HepG2 (cell line): Measurements from ENCODE around the gene LEF1. TPM values are rescaled to one million over a fixed set of nuclear protein-coding genes. Genes with fewer than 3 reads are reported as not detected.

Source experiments
- ATAC-seq: fragments of 200-7000 bp; cut with Tn5 transposase; 3 replicates; pipeline ENCODE4 v1.9.1; 2020; ENCODE audit warnings: mild to moderate bottlenecking, moderate library complexity
- BruUV-seq: library from RNA; stranded (reverse); fragments of 400-500 nt; replicated peaks from 2 replicates; lab custom pipeline; 2021; lab: Mats Ljungman, UMichigan
- CTCF ChIA-PET: fragments of 300-600 bp; formaldehyde crosslinking; extraction: SDS; loops from one replicate; lab custom pipeline; 2021; ENCODE audit warnings: low total read pairs, inconsistent platforms, low intra/inter-chr PET ratio; lab: Yijun Ruan, JAX
- POLR2A ChIA-PET: fragments of 350-600 bp; sonication (Branson Sonifier 250); formaldehyde crosslinking; loops from one replicate; lab custom pipeline; 2020; ENCODE audit warnings: antibody characterized with exemption, inconsistent platforms; lab: Yijun Ruan, JAX
- DNase-seq: peaks from one replicate; pipeline ENCODE4 v3.0.0-alpha.2; 2015; ENCODE audit warnings: low spot score
- FAIRE-seq: peaks from 3 replicates; lab custom pipeline; 2011; peaks lifted over from hg19 to GRCh38; lab: Jason Lieb, UNC
- H2AFZ ChIP-seq: one replicate; pipeline ENCODE4 v1.6.1; 2011; ENCODE audit warnings: low read length, inconsistent platforms
- H3K27ac ChIP-seq: fragments of 300-600 bp; 3 replicates; pipeline ENCODE4 v1.8.0; 2011; ENCODE audit warnings: mixed run types, mild to moderate bottlenecking, mixed read lengths, low read length, inconsistent platforms; ENCODE audit not compliant: insufficient read depth; ENCODE audit errors: extremely low read length
- H3K27me3 ChIP-seq, 2 experiments: fragments of 200-600 bp in 1 of 2; 2 replicates in 1 of 2; 3 replicates in 1 of 2; pipeline versions ENCODE4 v1.6.0 to v1.8.0; 2011; ENCODE audit warnings: low read length in 2 of 2, mild to moderate bottlenecking in 2 of 2, moderate library complexity in 2 of 2, inconsistent platforms in 1 of 2; ENCODE audit not compliant: insufficient read depth in 2 of 2, control insufficient read depth in 1 of 2
- H3K36me3 ChIP-seq, 2 experiments: fragments of 200-600 bp in 1 of 2; replicated peaks in 1 of 2; 2 replicates in 1 of 2; 3 replicates in 1 of 2; pipeline versions ENCODE4 v1.5.1 to v1.8.0; 2011; ENCODE audit warnings: low read length in 2 of 2, inconsistent platforms in 1 of 2; ENCODE audit not compliant: insufficient read depth in 2 of 2, control insufficient read depth in 1 of 2
- H3K4me1 ChIP-seq: 2 replicates; pipeline ENCODE4 v1.5.1; 2012; ENCODE audit warnings: low read length, inconsistent platforms; ENCODE audit not compliant: insufficient read depth
- H3K4me2 ChIP-seq: 2 replicates; pipeline ENCODE4 v1.6.0; 2011; ENCODE audit warnings: low read depth, low read length, inconsistent platforms
- H3K4me3 ChIP-seq, 3 experiments: fragments of 200-600 bp in 1 of 3; sonication (generic), shearing (Covaris generic) in 1 of 3; replicated peaks in 1 of 3; 2 replicates each; pipeline ENCODE4 v1.5.1; 2011 to 2016; ENCODE audit warnings: low read length in 3 of 3, inconsistent platforms in 2 of 3, low read depth in 2 of 3, mild to moderate bottlenecking in 2 of 3, control low read depth in 1 of 3, mixed read lengths in 1 of 3; ENCODE audit not compliant: insufficient read depth in 1 of 3
- H3K79me2 ChIP-seq: one replicate; pipeline ENCODE4 v1.6.1; 2011; ENCODE audit warnings: low read length, inconsistent platforms; ENCODE audit not compliant: insufficient read depth
- H3K9ac ChIP-seq: 2 replicates; pipeline ENCODE4 v1.6.0; 2011; ENCODE audit warnings: mild to moderate bottlenecking, low read depth, low read length, inconsistent platforms; ENCODE audit not compliant: insufficient read depth
- H3K9me3 ChIP-seq: 2 replicates; pipeline ENCODE4 v1.5.1; 2012; ENCODE audit warnings: mild to moderate bottlenecking, low read length
- H4K20me1 ChIP-seq: 2 replicates; pipeline ENCODE4 v1.6.0; 2011; ENCODE audit warnings: inconsistent platforms, mild to moderate bottlenecking, low read length, moderate library complexity; ENCODE audit not compliant: insufficient read depth
- GFI1 ChIP-seq: sonication (generic); formaldehyde crosslinking; IDR thresholded peaks from 2 replicates; pipeline ENCODE4 v1.5.0; 2020; ENCODE audit warnings: missing genetic modification reagents, mild to moderate bottlenecking, borderline replicate concordance
- IRX3 ChIP-seq: sonication (generic); formaldehyde crosslinking; IDR thresholded peaks from 2 replicates; pipeline ENCODE4 v1.8.1; 2023; ENCODE audit warnings: mild to moderate bottlenecking, low read depth, missing genetic modification reagents, borderline replicate concordance
- KAT2B ChIP-seq: fragments of 150-350 bp; IDR thresholded peaks from 2 replicates; pipeline ENCODE4 v1.6.1; 2014; ENCODE audit warnings: low read depth, low read length, borderline replicate concordance
- LCORL ChIP-seq, 2 experiments: fragments of 450-650 bp in 1 of 2; sonication (generic) in 1 of 2; formaldehyde crosslinking in 1 of 2; IDR thresholded peaks; 2 replicates each; pipeline versions ENCODE4 v1.5.0 to v1.6.1; 2017 to 2020; ENCODE audit warnings: antibody characterized with exemption in 1 of 2, missing genetic modification reagents in 1 of 2
- MAF1 ChIP-seq: sonication (generic); formaldehyde crosslinking; IDR thresholded peaks from 2 replicates; pipeline ENCODE4 v1.5.0; 2020; ENCODE audit warnings: missing genetic modification reagents, borderline replicate concordance
- SMYD3 ChIP-seq: sonication (generic); formaldehyde crosslinking; IDR thresholded peaks from 2 replicates; pipeline ENCODE4 v1.8.1; 2023; ENCODE audit warnings: mild to moderate bottlenecking, missing genetic modification reagents
- ZNF337 ChIP-seq: sonication (generic); formaldehyde crosslinking; IDR thresholded peaks from 2 replicates; pipeline ENCODE4 v1.5.1; 2020; ENCODE audit warnings: missing genetic modification reagents, low read depth, mild to moderate bottlenecking, borderline replicate concordance
- ZNF749 ChIP-seq: sonication (generic); formaldehyde crosslinking; IDR thresholded peaks from 2 replicates; pipeline ENCODE4 v1.8.0; 2022; ENCODE audit warnings: mild to moderate bottlenecking, missing genetic modification reagents, moderate library complexity, borderline replicate concordance
- WGBS: methylation state at CpG from one replicate; pipeline ENCODE4 v1.1.6; 2017; ENCODE audit warnings: low lambda C conversion rate; 5-methylcytosine and 5-hydroxymethylcytosine counted together
- in situ Hi-C: cut with HindIII; loops from 2 replicates; pipeline ENCODE4 v1.10.0; 2017; ENCODE audit warnings: low pct_unique_long_range_greater_than_20kb; ENCODE audit not compliant: extremely low pct_ligation_motif_present
- intact Hi-C: fragments of 100-400 bp; cut with micrococcal nuclease; formaldehyde crosslinking; loops from one replicate; pipeline ENCODE4 v1.10.0; 2022; ENCODE audit not compliant: unreplicated experiment
- polyA plus RNA-seq, 8 experiments: library from polyadenylated mRNA; depleted of rRNA in 3 of 8; stranded (reverse) in 7 of 8; unstranded in 1 of 8; fragments of >200 nt; fragmentation: Illumina TruSeq in 4 of 8; extraction: Trizol in 4 of 8; gene quantifications; 2 replicates each; pipeline versions ENCODE4 v1.2.1 to v1.2.3, GENCODE V29; 2011 to 2016; ENCODE audit warnings: low read depth in 4 of 8, missing spikeins in 1 of 8, mixed read lengths in 1 of 8; ENCODE audit not compliant: insufficient read depth in 1 of 8
- total RNA-seq, 5 experiments: library from RNA; depleted of rRNA; stranded (reverse); fragments of >200 nt; fragmentation: Illumina TruSeq; extraction: Trizol; gene quantifications; 2 replicates each; pipeline ENCODE4 v1.2.3, GENCODE V29; 2016; ENCODE audit warnings: low read depth in 1 of 5
- TF ChIP-seq, protein P1 (sequence below): IDR thresholded peaks from 2 replicates; pipeline ENCODE4 v1.6.1; 2016; ENCODE audit warnings: low read depth, control low read depth
- TF ChIP-seq, protein P2 (sequence below): sonication (generic); formaldehyde crosslinking; IDR thresholded peaks from 2 replicates; pipeline ENCODE4 v1.9.0; 2021; ENCODE audit warnings: missing genetic modification reagents, mild to moderate bottlenecking, borderline replicate concordance
- TF ChIP-seq, protein P3 (sequence below): sonication (generic); formaldehyde crosslinking; IDR thresholded peaks from 2 replicates; pipeline ENCODE4 v1.4.0; 2020; ENCODE audit warnings: missing genetic modification reagents, borderline replicate concordance
- TF ChIP-seq, protein P4 (sequence below): sonication (generic); formaldehyde crosslinking; IDR thresholded peaks from 2 replicates; pipeline ENCODE4 v1.8.1; 2023; ENCODE audit warnings: mild to moderate bottlenecking, moderate library complexity, missing genetic modification reagents

LEF1 gene
- total and polyA plus RNA-seq, 2 of the 13 experiments (the other 11 are each of a cell fraction or from before 2014, with no cell fraction given) = 0.22 to 0.29 TPM

DNA sequence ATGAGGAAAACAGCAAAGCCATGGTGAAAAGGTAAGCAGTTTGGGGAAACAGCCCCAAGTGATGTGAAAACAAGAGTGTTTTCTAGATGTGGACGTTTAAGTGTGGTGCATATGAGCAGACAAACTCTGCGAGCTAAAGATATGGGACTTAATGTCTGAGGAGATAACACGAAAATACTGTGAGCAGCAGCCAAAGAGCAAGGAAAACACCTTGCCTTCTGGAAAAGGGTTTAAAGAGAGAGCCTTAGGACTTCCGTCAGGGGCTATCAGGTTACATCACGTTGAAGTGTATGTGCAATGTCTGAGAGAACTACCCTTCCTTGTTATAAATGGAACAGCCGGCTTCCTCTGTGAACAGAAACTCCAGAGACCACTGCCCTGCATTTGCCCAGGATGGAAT, 54.2 kb downstream of the LEF1 start (continued):
- TF ChIP-seq, protein P1, sequence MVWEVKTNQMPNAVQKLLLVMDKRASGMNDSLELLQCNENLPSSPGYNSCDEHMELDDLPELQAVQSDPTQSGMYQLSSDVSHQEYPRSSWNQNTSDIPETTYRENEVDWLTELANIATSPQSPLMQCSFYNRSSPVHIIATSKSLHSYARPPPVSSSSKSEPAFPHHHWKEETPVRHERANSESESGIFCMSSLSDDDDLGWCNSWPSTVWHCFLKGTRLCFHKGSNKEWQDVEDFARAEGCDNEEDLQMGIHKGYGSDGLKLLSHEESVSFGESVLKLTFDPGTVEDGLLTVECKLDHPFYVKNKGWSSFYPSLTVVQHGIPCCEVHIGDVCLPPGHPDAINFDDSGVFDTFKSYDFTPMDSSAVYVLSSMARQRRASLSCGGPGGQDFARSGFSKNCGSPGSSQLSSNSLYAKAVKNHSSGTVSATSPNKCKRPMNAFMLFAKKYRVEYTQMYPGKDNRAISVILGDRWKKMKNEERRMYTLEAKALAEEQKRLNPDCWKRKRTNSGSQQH (CRISPR knock-in tag) = no peak

DNA sequence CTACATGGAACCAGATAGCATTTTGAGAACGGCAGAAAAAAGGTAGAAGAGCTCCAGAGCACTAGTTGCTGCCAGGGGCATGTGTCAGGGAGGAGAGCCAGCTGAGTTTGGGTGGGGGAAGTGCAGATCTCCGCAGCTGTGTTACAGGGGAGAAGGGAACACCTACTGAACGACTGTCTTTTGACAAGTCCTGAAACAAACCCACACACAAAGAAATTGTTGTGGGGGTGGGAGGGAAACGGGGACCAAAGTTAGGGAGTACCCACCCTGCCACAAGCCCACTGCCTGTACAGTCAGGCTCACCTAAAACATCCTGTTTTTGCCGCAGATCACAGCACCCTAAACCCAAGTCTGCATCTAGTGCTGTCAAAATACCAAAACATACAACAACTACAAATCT, 55.5 kb downstream of the LEF1 start:
- WGBS = 38% methylated on average over 5 of the region's 5 CpGs

DNA sequence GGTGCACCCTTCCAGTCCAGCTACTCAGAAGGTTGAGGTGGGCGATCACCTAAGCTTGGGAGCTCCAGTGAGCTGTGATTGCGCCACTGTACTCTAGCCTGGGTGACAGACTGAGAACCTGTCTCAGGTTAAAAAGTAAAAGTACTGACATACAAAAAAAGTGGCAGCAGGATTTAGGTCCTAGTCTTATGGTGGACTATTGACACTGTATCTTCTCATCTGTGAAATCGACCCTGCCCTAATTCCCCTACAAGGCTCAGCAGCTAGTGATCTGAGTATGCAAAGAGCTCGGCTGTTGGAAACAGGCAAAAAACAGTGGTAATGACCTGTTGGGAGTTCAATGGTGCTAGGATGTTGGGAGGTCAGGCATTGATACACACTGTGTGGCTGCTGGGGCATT, 57.0 kb downstream of the LEF1 start:
- H3K79me2 ChIP-seq = no peaks in the 10 kb centered on the region
- no TSS peak for BruUV-seq
- in situ Hi-C loops = no loop called here
- ATAC-seq = no peak
- no peak for FAIRE-seq
- H2AFZ ChIP-seq = no peak overlapping the region
- no peak overlapping the region for H3K4me2 ChIP-seq
- no peaks in the 10 kb centered on the region for H3K36me3 ChIP-seq
- 65% methylated on average over 4 of the region's 4 CpGs for WGBS
- no peak for DNase-seq
- ChIA-PET CTCF (no interaction called here), POLR2A (no interaction called here)
- H3K9ac ChIP-seq = no peak overlapping the region
- no peaks in the 10 kb centered on the region for H4K20me1 ChIP-seq
- no peak overlapping the region for H3K27ac ChIP-seq
- intact Hi-C loops = no loop called here
- no peaks in the 10 kb centered on the region for H3K4me1 ChIP-seq
- H3K27me3 ChIP-seq = no peaks in the 10 kb centered on the region
- H3K9me3 ChIP-seq = no peaks in the 10 kb centered on the region
- H3K4me3 ChIP-seq = no peak overlapping the region
- TF ChIP-seq, protein P2, sequence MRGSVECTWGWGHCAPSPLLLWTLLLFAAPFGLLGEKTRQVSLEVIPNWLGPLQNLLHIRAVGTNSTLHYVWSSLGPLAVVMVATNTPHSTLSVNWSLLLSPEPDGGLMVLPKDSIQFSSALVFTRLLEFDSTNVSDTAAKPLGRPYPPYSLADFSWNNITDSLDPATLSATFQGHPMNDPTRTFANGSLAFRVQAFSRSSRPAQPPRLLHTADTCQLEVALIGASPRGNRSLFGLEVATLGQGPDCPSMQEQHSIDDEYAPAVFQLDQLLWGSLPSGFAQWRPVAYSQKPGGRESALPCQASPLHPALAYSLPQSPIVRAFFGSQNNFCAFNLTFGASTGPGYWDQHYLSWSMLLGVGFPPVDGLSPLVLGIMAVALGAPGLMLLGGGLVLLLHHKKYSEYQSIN (CRISPR knock-in tag) = no peak
- no peak for TF ChIP-seq LCORL (IDR thresholded peaks at IDR 0.05)
- TF ChIP-seq LCORL (CRISPR knock-in tag; IDR thresholded peaks at IDR 0.05) = no peak
- no peak for TF ChIP-seq SMYD3 (CRISPR knock-in tag)
- no peak for TF ChIP-seq GFI1 (CRISPR knock-in tag)
- TF ChIP-seq, protein P3, sequence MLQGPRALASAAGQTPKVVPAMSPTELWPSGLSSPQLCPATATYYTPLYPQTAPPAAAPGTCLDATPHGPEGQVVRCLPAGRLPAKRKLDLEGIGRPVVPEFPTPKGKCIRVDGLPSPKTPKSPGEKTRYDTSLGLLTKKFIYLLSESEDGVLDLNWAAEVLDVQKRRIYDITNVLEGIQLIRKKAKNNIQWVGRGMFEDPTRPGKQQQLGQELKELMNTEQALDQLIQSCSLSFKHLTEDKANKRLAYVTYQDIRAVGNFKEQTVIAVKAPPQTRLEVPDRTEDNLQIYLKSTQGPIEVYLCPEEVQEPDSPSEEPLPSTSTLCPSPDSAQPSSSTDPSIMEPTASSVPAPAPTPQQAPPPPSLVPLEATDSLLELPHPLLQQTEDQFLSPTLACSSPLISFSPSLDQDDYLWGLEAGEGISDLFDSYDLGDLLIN (CRISPR knock-in tag) = no peak
- TF ChIP-seq KAT2B = no peak
- TF ChIP-seq MAF1 (CRISPR knock-in tag) = no peak
- no peak for TF ChIP-seq ZNF337 (CRISPR knock-in tag)

More for the DNA sequence above, 55.5 kb downstream of the LEF1 start:
- BruUV-seq = no TSS peak
- no peak overlapping the region for H3K4me2 ChIP-seq
- intact Hi-C loops = no loop called here
- CTCF ChIA-PET = no interaction called here
- POLR2A ChIA-PET = no interaction called here
- H3K9ac ChIP-seq = no peak overlapping the region
- no peak overlapping the region for H3K4me3 ChIP-seq
- no peak overlapping the region for H3K27ac ChIP-seq
- no peaks in the 10 kb centered on the region for H3K36me3 ChIP-seq
- no peaks in the 10 kb centered on the region for H3K27me3 ChIP-seq
- no peak overlapping the region for H2AFZ ChIP-seq
- in situ Hi-C loops = no loop called here
- DNase-seq (no peak), ATAC-seq (no peak), FAIRE-seq (no peak)
- no peak for TF ChIP-seq ZNF749
- TF ChIP-seq, protein P4, sequence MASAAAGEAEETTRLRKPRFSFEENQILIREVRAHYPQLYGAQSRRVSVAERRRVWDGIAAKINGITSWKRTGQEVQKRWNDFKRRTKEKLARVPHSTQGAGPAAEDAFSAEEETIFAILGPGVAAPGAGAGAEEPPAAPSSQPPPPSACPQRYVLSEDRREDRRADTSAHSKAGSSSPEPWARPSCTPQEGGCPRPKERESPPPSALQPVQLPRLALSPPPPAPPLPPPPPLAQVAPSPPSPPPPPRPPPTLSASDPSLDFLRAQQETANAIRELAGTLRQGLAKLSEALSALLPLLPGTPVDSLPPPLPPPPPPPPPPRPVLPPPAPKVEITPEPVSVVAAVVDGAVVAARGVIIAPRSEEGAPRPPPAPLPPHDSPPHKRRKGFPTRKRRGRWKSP (CRISPR knock-in tag) = no peak
- no peak for TF ChIP-seq IRX3 (CRISPR knock-in tag)
- no peaks in the 10 kb centered on the region for H4K20me1 ChIP-seq
- H3K79me2 ChIP-seq = no peaks in the 10 kb centered on the region
- H3K4me1 ChIP-seq = peaks cover 10% of the 10 kb centered on the region
- H3K9me3 ChIP-seq = no peaks in the 10 kb centered on the region
